SK-N-SH treated with all-trans-retinoic acid at 6 μM for 48 hours (cell line): ENCODE measurements around the gene FOXD4L1.
"Not testable (repeated sequence)": the region's sequence is repeated elsewhere in the genome, so short reads cannot be mapped to it uniquely, and the experiment has no call there.

Experiments
- ATAC-seq: fragments of 200-7000 bp; cut with Tn5 transposase; 3 replicates; pipeline ENCODE4 v1.9.1; 2020; ENCODE audit warnings: mild to moderate bottlenecking, moderate library complexity

FOXD4L1 gene

GRCh38 chr2:113498365-113498764 lies at the start of gene FOXD4L1:
Gene FOXD4L1, plus strand, starts transcription at chr2:113498665. Its CDS starts 592 bp downstream, at chr2:113499257.
- ATAC-seq = not testable (repeated sequence)

- ATAC-seq = not testable (repeated sequence)
These were observed 32.7 kb upstream of the FOXD4L1 start for GRCh38 chr2:113465770-113466169.

- not testable (repeated sequence) for ATAC-seq
These were observed 21.6 kb upstream of the FOXD4L1 start for GRCh38 chr2:113476688-113477368.

- not testable (repeated sequence) for ATAC-seq
These were observed 1.9 kb upstream of the FOXD4L1 start for GRCh38 chr2:113496527-113496926.

- not testable (repeated sequence) for ATAC-seq
These were observed 787 bp downstream of the FOXD4L1 start for GRCh38 chr2:113499019-113499885.

GRCh38 chr2:113499886-113500722 lies 1.6 kb downstream of the FOXD4L1 start:
- not testable (repeated sequence) for ATAC-seq

- ATAC-seq = not testable (repeated sequence)
These were observed 2.2 kb downstream of the FOXD4L1 start for GRCh38 chr2:113500723-113501038.

- ATAC-seq = peak; percentile 33
These were observed 4.0 kb downstream of the FOXD4L1 start for GRCh38 chr2:113502216-113503093.

- peak; percentile 58 for ATAC-seq
These were observed 4.9 kb downstream of the FOXD4L1 start for GRCh38 chr2:113503094-113504042.

GRCh38 chr2:113504081-113504480 lies 5.6 kb downstream of the FOXD4L1 start:
- ATAC-seq = not testable (repeated sequence)

GRCh38 chr2:113507394-113508140 lies 9.1 kb downstream of the FOXD4L1 start:
- peak; percentile 14; the same call in 1 of the 3 replicates for ATAC-seq

GRCh38 chr2:113508187-113508586 lies 9.7 kb downstream of the FOXD4L1 start:
- not testable (repeated sequence) for ATAC-seq

GRCh38 chr2:113510913-113511312 lies 12.4 kb downstream of the FOXD4L1 start:
- not testable (repeated sequence) for ATAC-seq

GRCh38 chr2:113511859-113512258 lies 13.4 kb downstream of the FOXD4L1 start:
- ATAC-seq = not testable (repeated sequence)

GRCh38 chr2:113515457-113515856 lies 17.0 kb downstream of the FOXD4L1 start:
- ATAC-seq = not testable (repeated sequence)

- ATAC-seq = not testable (repeated sequence)
These were observed 17.5 kb downstream of the FOXD4L1 start for GRCh38 chr2:113515995-113516394.

- not testable (repeated sequence) for ATAC-seq
These were observed 18.6 kb downstream of the FOXD4L1 start for GRCh38 chr2:113517025-113517424.

GRCh38 chr2:113520837-113521236 lies 22.4 kb downstream of the FOXD4L1 start:
- peak; percentile 21; the same call in 2 of the 3 replicates for ATAC-seq

GRCh38 chr2:113521492-113521891 lies 23.0 kb downstream of the FOXD4L1 start:
- ATAC-seq = not testable (repeated sequence)

GRCh38 chr2:113524986-113525385 lies 26.5 kb downstream of the FOXD4L1 start:
- ATAC-seq = not testable (repeated sequence)
